Body of pancreas (tissue), 4 donors: ENCODE measurements around the gene AATF.

Source experiments
- POLR2A ChIP-seq, 3 donors: fragments of 450-650 bp; IDR thresholded peaks; one replicate each; pipeline ENCODE4 v1.6.1; 2016; ENCODE audit warnings: antibody characterized with exemption in 3 of 3, mild to moderate bottlenecking in 2 of 3
- TF ChIP-seq, protein P1 (sequence below), 7 experiments: fragments of 450-650 bp in 4 of 7; fragments of 200-600 bp in 3 of 7; sonication (generic) in 3 of 7; IDR thresholded peaks; one replicate each; pipeline ENCODE4 v1.5.1; 2016 to 2019; ENCODE audit warnings: antibody characterized with exemption in 7 of 7

DNA sequence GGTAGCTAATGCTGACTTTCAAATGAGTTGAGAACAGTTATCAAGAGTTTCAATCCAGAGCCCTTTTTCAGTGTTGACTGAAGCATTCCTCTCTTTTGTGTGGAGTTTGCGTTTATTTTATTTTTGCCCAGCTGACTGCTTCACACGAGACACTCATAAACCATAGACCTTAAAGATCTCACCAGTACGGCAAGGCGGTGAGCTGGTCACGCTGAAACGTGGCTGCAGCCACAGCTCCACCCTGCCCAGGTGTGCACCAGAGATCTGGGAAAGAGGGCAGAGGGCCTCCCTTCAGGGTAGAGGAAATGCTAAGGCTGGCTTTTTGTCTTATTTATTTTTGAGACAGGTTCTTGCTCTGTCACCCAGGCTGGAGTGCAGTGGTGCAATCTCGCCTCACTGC lies 112.2 kb downstream of the AATF start:
- TF ChIP-seq, protein P1, sequence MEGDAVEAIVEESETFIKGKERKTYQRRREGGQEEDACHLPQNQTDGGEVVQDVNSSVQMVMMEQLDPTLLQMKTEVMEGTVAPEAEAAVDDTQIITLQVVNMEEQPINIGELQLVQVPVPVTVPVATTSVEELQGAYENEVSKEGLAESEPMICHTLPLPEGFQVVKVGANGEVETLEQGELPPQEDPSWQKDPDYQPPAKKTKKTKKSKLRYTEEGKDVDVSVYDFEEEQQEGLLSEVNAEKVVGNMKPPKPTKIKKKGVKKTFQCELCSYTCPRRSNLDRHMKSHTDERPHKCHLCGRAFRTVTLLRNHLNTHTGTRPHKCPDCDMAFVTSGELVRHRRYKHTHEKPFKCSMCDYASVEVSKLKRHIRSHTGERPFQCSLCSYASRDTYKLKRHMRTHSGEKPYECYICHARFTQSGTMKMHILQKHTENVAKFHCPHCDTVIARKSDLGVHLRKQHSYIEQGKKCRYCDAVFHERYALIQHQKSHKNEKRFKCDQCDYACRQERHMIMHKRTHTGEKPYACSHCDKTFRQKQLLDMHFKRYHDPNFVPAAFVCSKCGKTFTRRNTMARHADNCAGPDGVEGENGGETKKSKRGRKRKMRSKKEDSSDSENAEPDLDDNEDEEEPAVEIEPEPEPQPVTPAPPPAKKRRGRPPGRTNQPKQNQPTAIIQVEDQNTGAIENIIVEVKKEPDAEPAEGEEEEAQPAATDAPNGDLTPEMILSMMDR (IDR thresholded peaks at IDR 0.05) = no peak
- no peak for TF ChIP-seq POLR2A (IDR thresholded peaks at IDR 0.05)
